PC-3 (cell line): ENCODE measurements around the gene ZFPM1. TPM values are rescaled to one million over a fixed set of nuclear protein-coding genes. Genes with fewer than 3 reads are reported as not detected.

ENCODE experiments used
- ATAC-seq: fragments of 200-7000 bp; cut with Tn5 transposase; 2 replicates; pipeline ENCODE4 v1.9.1; 2020; ENCODE audit warnings: mild to moderate bottlenecking, moderate library complexity
- BruUV-seq: library from RNA; stranded (reverse); fragments of 400-500 nt; replicated peaks from 2 replicates; lab custom pipeline; 2021; lab: Mats Ljungman, UMichigan
- CTCF ChIA-PET: fragments of 300-600 bp; sonication (Branson Sonifier 250); formaldehyde crosslinking; loops from one replicate; lab custom pipeline; 2022; ENCODE audit warnings: antibody characterized with exemption; lab: Charles Lee
- POLR2A ChIA-PET: fragments of 300-600 bp; sonication (Branson Sonifier 250); formaldehyde crosslinking; loops from one replicate; lab custom pipeline; 2022; ENCODE audit warnings: antibody characterized with exemption; ENCODE audit not compliant: unreplicated experiment; lab: Charles Lee
- DNase-seq: peaks from one replicate; pipeline ENCODE4 v3.0.0-alpha.2; 2015
- H2AFZ ChIP-seq: fragments of 300-600 bp; sonication (generic); 2 replicates; pipeline ENCODE4 v1.6.0; 2016; ENCODE audit warnings: antibody characterized with exemption, low read length
- H3F3A ChIP-seq: fragments of 300-600 bp; sonication (generic); one replicate; pipeline ENCODE4 v1.6.0; 2017; ENCODE audit warnings: antibody characterized with exemption, low read length, control low read depth, mild to moderate bottlenecking; ENCODE audit not compliant: unreplicated experiment
- H3K27ac ChIP-seq: fragments of 300-600 bp; sonication (generic); 2 replicates; pipeline ENCODE4 v1.5.1; 2016; ENCODE audit warnings: mild to moderate bottlenecking, low read length
- H3K27me3 ChIP-seq: fragments of 300-600 bp; sonication (generic); 2 replicates; pipeline ENCODE4 v1.6.1; 2016; ENCODE audit warnings: low read length, mixed read lengths
- H3K36me3 ChIP-seq: fragments of 300-600 bp; sonication (generic); 2 replicates; pipeline ENCODE4 v1.6.1; 2016; ENCODE audit warnings: low read depth, mixed run types, low read length, mixed read lengths
- H3K4me1 ChIP-seq: fragments of 300-600 bp; sonication (generic); 2 replicates; pipeline ENCODE4 v1.5.1; 2016; ENCODE audit warnings: low read length; ENCODE audit not compliant: insufficient read depth
- H3K4me2 ChIP-seq: fragments of 300-600 bp; sonication (generic); 2 replicates; pipeline ENCODE4 v1.6.0; 2016; ENCODE audit warnings: low read length
- H3K4me3 ChIP-seq: fragments of 300-600 bp; sonication (generic); 2 replicates; pipeline ENCODE4 v1.5.1; 2016; ENCODE audit warnings: mild to moderate bottlenecking, low read length, mixed read lengths
- H3K79me2 ChIP-seq: fragments of 300-600 bp; sonication (generic); 2 replicates; pipeline ENCODE4 v1.6.1; 2017; ENCODE audit warnings: low read length, mixed read lengths
- H3K9ac ChIP-seq: fragments of 300-600 bp; sonication (generic); 2 replicates; pipeline ENCODE4 v1.6.0; 2016; ENCODE audit warnings: mild to moderate bottlenecking, low read length
- H3K9me2 ChIP-seq: fragments of 300-600 bp; sonication (generic); replicated peaks from 2 replicates; pipeline ENCODE4 v1.6.1; 2016; ENCODE audit warnings: mixed run types, low read length, mixed read lengths
- H3K9me3 ChIP-seq: fragments of 300-600 bp; sonication (generic); 2 replicates; pipeline ENCODE4 v1.6.1; 2016; ENCODE audit warnings: low read length, mixed read lengths
- H4K20me1 ChIP-seq: fragments of 300-600 bp; sonication (generic); 2 replicates; pipeline ENCODE4 v1.6.1; 2016; ENCODE audit warnings: low read length, mixed read lengths
- EZH2 ChIP-seq: fragments of 300-600 bp; sonication (generic); IDR thresholded peaks from one replicate; pipeline ENCODE4 v1.6.1; 2017; ENCODE audit warnings: antibody characterized with exemption, mild to moderate bottlenecking, low read length; ENCODE audit not compliant: unreplicated experiment
- EZH2phosphoT487 ChIP-seq: fragments of 300-600 bp; sonication (generic); IDR thresholded peaks from 2 replicates; pipeline ENCODE4 v1.6.1; 2018; ENCODE audit warnings: mild to moderate bottlenecking, antibody characterized with exemption, low read length, borderline replicate concordance
- intact Hi-C: fragments of 100-400 bp; cut with micrococcal nuclease; formaldehyde crosslinking; loops from 2 replicates; pipeline ENCODE4 v1.9.0; 2023
- total RNA-seq: library from RNA; depleted of rRNA; stranded (reverse); fragments of >200 nt; gene quantifications from 2 replicates; pipeline ENCODE4 v1.2.3, GENCODE V29; 2014
- TF ChIP-seq, protein P1 (sequence below): fragments of 300-600 bp; sonication (generic); conservative IDR thresholded peaks from 2 replicates; pipeline ENCODE4 v1.5.1; 2017; ENCODE audit warnings: antibody characterized with exemption, low read depth, mild to moderate bottlenecking, low read length

ZFPM1 gene
- total RNA-seq, 1 experiment from 2014 or later: 4.6 TPM

DNA sequence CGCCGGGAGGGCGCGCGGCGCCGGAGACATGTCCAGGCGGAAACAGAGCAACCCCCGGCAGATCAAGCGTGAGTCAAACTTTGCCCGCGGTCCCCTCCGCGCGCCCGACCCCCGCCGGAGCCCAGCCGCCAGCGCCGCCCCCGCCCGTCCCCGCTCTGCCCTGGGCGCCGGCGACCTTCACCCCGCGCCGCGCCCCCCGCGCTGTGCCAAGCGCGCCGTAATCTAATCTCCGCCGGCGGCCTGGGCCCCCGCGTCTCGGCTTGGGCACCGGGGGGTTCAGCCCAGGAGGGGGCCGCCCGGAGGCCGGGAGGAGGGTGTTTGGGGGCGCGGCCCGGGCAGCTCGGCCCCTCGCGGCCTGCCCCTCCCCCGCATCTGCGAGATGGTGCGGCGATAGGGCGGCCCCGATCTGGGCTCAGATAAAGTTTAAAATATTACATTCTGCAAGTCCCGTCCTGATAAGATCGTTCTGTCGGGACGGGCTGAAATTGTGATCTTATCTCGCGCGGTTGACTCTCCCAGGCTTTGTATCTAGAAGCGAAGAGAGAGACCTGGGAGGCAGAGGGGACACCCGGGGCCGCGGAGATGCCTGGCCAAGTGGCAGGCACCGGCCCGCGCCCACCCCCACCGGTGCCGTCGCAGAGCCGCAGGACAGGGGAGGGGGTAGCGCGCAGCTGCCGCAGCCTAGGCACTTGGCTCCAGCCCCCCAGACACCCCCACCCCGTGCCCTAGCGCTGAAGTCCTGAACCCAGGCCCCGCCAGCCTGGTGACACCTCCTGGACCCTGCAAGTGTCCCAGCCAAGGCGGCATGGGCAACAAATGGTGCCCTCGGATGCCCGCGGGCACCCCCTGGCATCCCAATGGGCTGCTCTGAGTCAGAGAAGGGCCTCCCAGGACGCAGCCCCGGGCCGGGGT lies 787 bp downstream of the ZFPM1 start:
- POLR2A ChIA-PET: no interaction called here
- H3K79me2 ChIP-seq: peaks cover 10% of the 10 kb centered on the region

DNA sequence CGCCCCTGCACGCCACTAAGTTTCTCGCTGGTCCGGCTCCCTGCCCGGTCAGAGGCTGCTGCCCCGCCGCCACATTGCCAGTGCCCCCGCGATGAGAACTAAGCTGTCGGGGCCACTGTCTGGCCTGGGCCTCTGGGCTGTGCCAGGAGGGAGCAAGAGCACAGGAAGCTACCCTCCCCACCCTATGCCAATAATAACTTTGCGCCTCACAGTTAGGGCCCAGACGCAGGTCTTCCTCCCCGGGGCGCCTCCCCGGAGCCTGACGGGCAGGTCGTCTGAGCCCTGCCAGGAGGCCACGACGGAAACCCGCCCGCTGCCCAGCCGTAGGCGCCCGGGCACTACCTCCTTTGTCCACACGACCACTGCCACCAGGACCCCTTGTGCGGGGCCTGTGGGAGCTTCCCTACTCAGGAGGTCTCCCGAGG lies 1.5 kb downstream of the ZFPM1 start:
- peak overlapping the region; percentile 96 for H3K4me2 ChIP-seq
- TF ChIP-seq, protein P1, sequence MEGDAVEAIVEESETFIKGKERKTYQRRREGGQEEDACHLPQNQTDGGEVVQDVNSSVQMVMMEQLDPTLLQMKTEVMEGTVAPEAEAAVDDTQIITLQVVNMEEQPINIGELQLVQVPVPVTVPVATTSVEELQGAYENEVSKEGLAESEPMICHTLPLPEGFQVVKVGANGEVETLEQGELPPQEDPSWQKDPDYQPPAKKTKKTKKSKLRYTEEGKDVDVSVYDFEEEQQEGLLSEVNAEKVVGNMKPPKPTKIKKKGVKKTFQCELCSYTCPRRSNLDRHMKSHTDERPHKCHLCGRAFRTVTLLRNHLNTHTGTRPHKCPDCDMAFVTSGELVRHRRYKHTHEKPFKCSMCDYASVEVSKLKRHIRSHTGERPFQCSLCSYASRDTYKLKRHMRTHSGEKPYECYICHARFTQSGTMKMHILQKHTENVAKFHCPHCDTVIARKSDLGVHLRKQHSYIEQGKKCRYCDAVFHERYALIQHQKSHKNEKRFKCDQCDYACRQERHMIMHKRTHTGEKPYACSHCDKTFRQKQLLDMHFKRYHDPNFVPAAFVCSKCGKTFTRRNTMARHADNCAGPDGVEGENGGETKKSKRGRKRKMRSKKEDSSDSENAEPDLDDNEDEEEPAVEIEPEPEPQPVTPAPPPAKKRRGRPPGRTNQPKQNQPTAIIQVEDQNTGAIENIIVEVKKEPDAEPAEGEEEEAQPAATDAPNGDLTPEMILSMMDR: no peak
- TF ChIP-seq EZH2 (no peak), EZH2phosphoT487 (no peak)
- POLR2A ChIA-PET: no interaction called here
- H3K4me3 ChIP-seq: peak overlapping the region; percentile 81
- H3K9me3 ChIP-seq: no peaks in the 10 kb centered on the region
- no peaks in the 10 kb centered on the region for H3K27me3 ChIP-seq
- intact Hi-C loops: no loop called here
- H3K36me3 ChIP-seq: no peaks in the 10 kb centered on the region
- H3K4me1 ChIP-seq: peaks cover 17% of the 10 kb centered on the region
- peaks cover 10% of the 10 kb centered on the region for H3K79me2 ChIP-seq
- ATAC-seq (peak; percentile 4), DNase-seq (peak; percentile 24)
- no peaks in the 10 kb centered on the region for H4K20me1 ChIP-seq
- peak overlapping the region; percentile 57 for H3K9ac ChIP-seq
- H2AFZ ChIP-seq: peak overlapping the region; percentile 69
- BruUV-seq: no TSS peak
- peak overlapping the region; percentile 29; the same call in 1 of the 2 replicates for H3K27ac ChIP-seq
- H3F3A ChIP-seq: no peaks in the 10 kb centered on the region
- CTCF ChIA-PET: no interaction called here
- H3K9me2 ChIP-seq: no peaks in the 10 kb centered on the region

More for the DNA sequence above, 787 bp downstream of the ZFPM1 start:
- Histone ChIP-seq H3K27ac (no peak overlapping the region), H3K9me3 (no peaks in the 10 kb centered on the region), H3F3A (no peaks in the 10 kb centered on the region), H3K4me3 (peak overlapping the region; percentile 81), H3K4me1 (peaks cover 17% of the 10 kb centered on the region), H2AFZ (peak overlapping the region; percentile 69), H3K4me2 (peak overlapping the region; percentile 96), H3K36me3 (no peaks in the 10 kb centered on the region), H3K9me2 (no peaks in the 10 kb centered on the region), H4K20me1 (no peaks in the 10 kb centered on the region), H3K27me3 (no peaks in the 10 kb centered on the region), H3K9ac (peak overlapping the region; percentile 57)
- ATAC-seq: no peak
- BruUV-seq: no TSS peak
- intact Hi-C loops: no loop called here
- CTCF ChIA-PET: no interaction called here
- no peak for DNase-seq
- TF ChIP-seq, protein P1: no peak
- TF ChIP-seq EZH2: no peak
- TF ChIP-seq EZH2phosphoT487: no peak
